Left ventricle myocardium inferior (tissue), 1 donor: ENCODE measurements around the gene EDIL3. TPM values are rescaled to one million over a fixed set of nuclear protein-coding genes. Genes with fewer than 3 reads are reported as not detected.

Experiments
- DNase-seq: peaks from one replicate; pipeline ENCODE4 v3.0.0-alpha.2; 2020
- H3K27ac ChIP-seq: fragments of 200-600 bp; replicated peaks from 2 replicates; pipeline ENCODE4 v1.8.0; 2021
- H3K27me3 ChIP-seq: fragments of 200-600 bp; 2 replicates; pipeline ENCODE4 v1.8.0; 2021; ENCODE audit warnings: low read depth
- H3K36me3 ChIP-seq: fragments of 200-600 bp; 2 replicates; pipeline ENCODE4 v1.8.0; 2021
- H3K4me1 ChIP-seq: fragments of 200-600 bp; 2 replicates; pipeline ENCODE4 v1.8.0; 2021
- H3K4me3 ChIP-seq: fragments of 200-600 bp; 2 replicates; pipeline ENCODE4 v1.8.0; 2021; ENCODE audit warnings: mild to moderate bottlenecking, moderate library complexity
- H3K9me3 ChIP-seq: fragments of 200-600 bp; replicated peaks from 2 replicates; pipeline ENCODE4 v1.8.0; 2021
- CTCF ChIP-seq: fragments of 200-600 bp; IDR thresholded peaks from 2 replicates; pipeline ENCODE4 v1.8.0; 2021; ENCODE audit warnings: antibody characterized with exemption, mild to moderate bottlenecking, borderline replicate concordance
- intact Hi-C: fragments of 100-400 bp; cut with micrococcal nuclease; formaldehyde crosslinking; loops from one replicate; pipeline ENCODE4 v1.11.0; 2022
- total RNA-seq: library from RNA; stranded (reverse); fragmentation: NEBNext Ultra II Directional; extraction: Animal tissue kit (Norgen Biotek cat#: 25700); gene quantifications from one replicate; pipeline ENCODE4 v1.2.1, GENCODE V29; 2021
- donor health status: DM: no; HTN: yes; CAD: no; lungs with severe emphysema.

The EDIL3 gene
- total RNA-seq, 1 donor from 2014 or later, result 3.5 TPM

GRCh38 chr5:84063041-84063440 lies 321.6 kb downstream of the EDIL3 start:
- intact Hi-C loops, result no loop called here
- TF ChIP-seq CTCF, result no peak
- H3K4me3 ChIP-seq, result no peak overlapping the region
- H3K9me3 ChIP-seq, result no peaks in the 10 kb centered on the region
- no peaks in the 10 kb centered on the region for H3K4me1 ChIP-seq
- no peaks in the 10 kb centered on the region for H3K27me3 ChIP-seq
- no peak overlapping the region for H3K27ac ChIP-seq
- DNase-seq, result no peak
- no peaks in the 10 kb centered on the region for H3K36me3 ChIP-seq

GRCh38 chr5:84059672-84060071 lies 325.0 kb downstream of the EDIL3 start:
- Histone ChIP-seq H3K27me3 (no peaks in the 10 kb centered on the region), H3K4me1 (no peaks in the 10 kb centered on the region), H3K9me3 (no peaks in the 10 kb centered on the region), H3K27ac (no peak overlapping the region), H3K4me3 (no peak overlapping the region), H3K36me3 (no peaks in the 10 kb centered on the region)
- no peak for DNase-seq
- intact Hi-C loops, result no loop called here
- no peak for TF ChIP-seq CTCF

- intact Hi-C loops, result no loop called here
- no peaks in the 10 kb centered on the region for H3K36me3 ChIP-seq
- no peak for DNase-seq
These were observed 326.1 kb downstream of the EDIL3 start for GRCh38 chr5:84058561-84058960.

GRCh38 chr5:84057211-84057610 lies 327.5 kb downstream of the EDIL3 start:
- no peak overlapping the region for H3K4me3 ChIP-seq
- intact Hi-C loops, result no loop called here
- no peaks in the 10 kb centered on the region for H3K36me3 ChIP-seq
- H3K4me1 ChIP-seq, result no peaks in the 10 kb centered on the region
- H3K9me3 ChIP-seq, result no peaks in the 10 kb centered on the region
- no peak for TF ChIP-seq CTCF
- DNase-seq, result no peak
- H3K27ac ChIP-seq, result no peak overlapping the region
- H3K27me3 ChIP-seq, result no peaks in the 10 kb centered on the region

More at GRCh38 chr5:84058561-84058960, 326.1 kb downstream of the EDIL3 start:
- Histone ChIP-seq H3K9me3 (no peaks in the 10 kb centered on the region), H3K27ac (no peak overlapping the region), H3K27me3 (no peaks in the 10 kb centered on the region), H3K4me1 (no peaks in the 10 kb centered on the region), H3K4me3 (no peak overlapping the region)
- TF ChIP-seq CTCF, result no peak

- no peaks in the 10 kb centered on the region for H3K36me3 ChIP-seq
- H3K4me1 ChIP-seq, result no peaks in the 10 kb centered on the region
- DNase-seq, result no peak
- H3K9me3 ChIP-seq, result peaks cover 11% of the 10 kb centered on the region
- H3K4me3 ChIP-seq, result no peak overlapping the region
- H3K27ac ChIP-seq, result no peak overlapping the region
- intact Hi-C loops, result no loop called here
- H3K27me3 ChIP-seq, result no peaks in the 10 kb centered on the region
- TF ChIP-seq CTCF, result no peak
These were observed 338.7 kb downstream of the EDIL3 start for GRCh38 chr5:84045964-84046363.

- no peak overlapping the region for H3K4me3 ChIP-seq
- intact Hi-C loops, result no loop called here
- H3K27me3 ChIP-seq, result no peaks in the 10 kb centered on the region
- no peaks in the 10 kb centered on the region for H3K4me1 ChIP-seq
- H3K9me3 ChIP-seq, result no peaks in the 10 kb centered on the region
- no peak for DNase-seq
- no peaks in the 10 kb centered on the region for H3K36me3 ChIP-seq
- no peak for TF ChIP-seq CTCF
- H3K27ac ChIP-seq, result no peak overlapping the region
These were observed 347.8 kb downstream of the EDIL3 start for GRCh38 chr5:84036842-84037241.
